PC-3 (cell line): ENCODE results near the gene FOXN3.

ENCODE experiments used
- CTCF ChIP-seq: fragments of 300-600 bp; sonication (generic); conservative IDR thresholded peaks from 2 replicates; pipeline ENCODE4 v1.5.1; 2017; ENCODE audit warnings: antibody characterized with exemption, low read depth, mild to moderate bottlenecking, low read length
- EZH2phosphoT487 ChIP-seq: fragments of 300-600 bp; sonication (generic); IDR thresholded peaks from 2 replicates; pipeline ENCODE4 v1.6.1; 2018; ENCODE audit warnings: mild to moderate bottlenecking, antibody characterized with exemption, low read length, borderline replicate concordance

- TF ChIP-seq CTCF (peak; percentile 65), EZH2phosphoT487 (no peak)
These were observed 179.0 kb downstream of the FOXN3 start for GRCh38 chr14:89237921-89238529.
